Measurements from ENCODE around the gene SYTL2.

The SYTL2 gene

DNA sequence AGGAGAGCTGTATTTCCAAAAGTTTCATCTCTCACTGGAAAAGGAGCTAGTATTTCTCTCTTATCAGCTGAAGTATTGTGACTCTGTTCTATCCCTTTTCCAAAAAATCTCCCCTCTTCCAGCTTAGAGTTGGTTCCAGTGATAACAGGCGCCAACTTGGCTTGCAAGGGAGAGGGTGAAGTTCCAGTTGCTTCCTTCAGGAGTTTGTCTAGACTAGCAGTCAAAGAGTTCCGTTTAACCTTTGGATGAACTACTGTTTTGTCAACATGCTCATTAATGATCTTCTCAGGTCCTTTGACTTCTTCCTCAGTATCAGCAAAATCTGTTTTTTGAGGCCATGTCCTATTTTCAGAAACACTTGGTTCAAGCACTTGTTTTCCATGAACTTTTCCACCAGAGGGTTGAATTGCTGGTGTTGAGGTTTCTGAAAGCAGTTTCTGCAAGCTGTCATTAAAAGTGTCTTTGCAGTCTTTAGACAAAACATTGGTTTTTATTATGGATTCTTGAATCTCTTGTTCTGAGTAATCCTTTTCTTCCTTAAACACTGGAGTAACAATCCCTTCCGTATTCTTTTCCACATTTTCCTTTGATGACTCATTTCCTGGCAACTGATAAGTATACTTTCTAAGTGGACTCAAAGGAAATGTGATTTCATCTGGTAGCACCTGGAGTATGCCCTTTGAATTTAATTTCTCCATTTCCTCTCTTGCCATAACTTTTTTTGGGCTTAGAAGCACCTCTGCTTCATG is 85.3 kb downstream of the SYTL2 start:
- DNase-seq = no peak

DNA sequence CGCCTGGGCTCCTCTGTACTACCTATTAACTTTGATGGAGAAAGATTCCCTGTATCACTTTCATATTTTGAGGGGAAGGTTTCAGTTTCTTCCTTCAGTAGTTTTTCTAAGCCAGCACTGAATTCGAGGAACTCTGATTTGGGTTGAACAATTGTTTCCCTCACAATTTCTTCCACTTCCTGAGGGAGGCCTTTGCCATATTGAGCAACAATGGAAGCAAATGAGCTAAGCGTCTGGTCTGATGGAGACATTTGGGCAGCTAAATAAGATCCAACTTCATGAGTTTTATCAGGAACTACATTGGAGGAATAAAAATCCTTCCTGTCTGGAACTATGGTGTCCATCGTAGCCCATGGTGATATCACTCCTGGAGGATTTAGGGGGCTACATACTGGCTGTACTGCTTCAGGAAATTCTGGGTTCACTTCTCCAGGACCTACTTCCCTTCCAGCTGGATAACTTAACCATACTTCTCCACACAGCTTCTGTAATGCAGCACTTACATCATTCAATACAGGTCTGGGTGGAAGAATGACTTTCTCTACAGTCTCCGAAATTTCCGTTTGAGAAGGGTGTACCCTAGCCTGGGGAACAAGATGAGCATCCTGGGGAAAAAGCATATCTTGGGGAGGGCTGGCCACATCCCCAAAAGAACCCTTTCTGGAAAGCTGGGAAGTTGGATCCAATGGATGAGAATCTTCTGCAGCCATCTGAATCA is 86.0 kb downstream of the SYTL2 start:
- no peak for DNase-seq

DNA sequence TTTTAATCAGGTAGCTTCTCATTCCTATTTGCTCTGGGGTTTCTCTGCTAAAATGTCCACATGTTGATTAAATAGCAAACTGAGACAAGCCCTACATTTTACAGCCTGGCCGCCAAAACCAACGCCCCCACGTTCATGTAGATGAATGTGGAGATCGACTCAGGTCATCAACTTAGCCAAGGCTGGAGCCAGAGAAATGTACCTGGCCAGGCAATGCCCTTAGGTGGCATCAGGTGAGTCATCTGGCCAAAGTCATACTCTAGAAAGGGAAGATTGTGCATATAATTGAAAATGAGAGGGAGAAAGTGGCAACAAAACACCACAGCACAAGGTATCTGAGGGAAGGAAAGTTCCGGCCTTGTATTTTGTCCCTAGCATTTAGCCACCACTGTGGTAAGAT is 87.9 kb downstream of the SYTL2 start:
- DNase-seq = no peak

DNA sequence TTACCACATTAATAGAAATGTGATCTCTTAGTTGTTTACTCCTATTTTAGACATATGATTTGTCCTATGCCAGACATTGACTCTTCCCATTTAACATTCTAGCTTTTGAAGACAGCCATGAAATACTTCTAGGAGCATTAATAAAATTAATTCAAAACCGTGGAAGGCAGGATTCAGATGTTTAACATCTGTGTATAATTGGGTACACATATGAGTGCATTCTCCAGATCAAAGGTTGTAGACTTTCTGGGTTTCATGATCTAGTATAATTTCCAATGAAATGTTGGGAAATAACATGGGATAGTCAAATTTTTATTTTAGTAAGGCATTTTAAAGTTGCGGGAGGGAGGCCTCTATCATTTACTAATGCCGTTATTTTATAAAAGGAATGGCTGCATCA is 89.8 kb downstream of the SYTL2 start:
- no peak for DNase-seq

DNA sequence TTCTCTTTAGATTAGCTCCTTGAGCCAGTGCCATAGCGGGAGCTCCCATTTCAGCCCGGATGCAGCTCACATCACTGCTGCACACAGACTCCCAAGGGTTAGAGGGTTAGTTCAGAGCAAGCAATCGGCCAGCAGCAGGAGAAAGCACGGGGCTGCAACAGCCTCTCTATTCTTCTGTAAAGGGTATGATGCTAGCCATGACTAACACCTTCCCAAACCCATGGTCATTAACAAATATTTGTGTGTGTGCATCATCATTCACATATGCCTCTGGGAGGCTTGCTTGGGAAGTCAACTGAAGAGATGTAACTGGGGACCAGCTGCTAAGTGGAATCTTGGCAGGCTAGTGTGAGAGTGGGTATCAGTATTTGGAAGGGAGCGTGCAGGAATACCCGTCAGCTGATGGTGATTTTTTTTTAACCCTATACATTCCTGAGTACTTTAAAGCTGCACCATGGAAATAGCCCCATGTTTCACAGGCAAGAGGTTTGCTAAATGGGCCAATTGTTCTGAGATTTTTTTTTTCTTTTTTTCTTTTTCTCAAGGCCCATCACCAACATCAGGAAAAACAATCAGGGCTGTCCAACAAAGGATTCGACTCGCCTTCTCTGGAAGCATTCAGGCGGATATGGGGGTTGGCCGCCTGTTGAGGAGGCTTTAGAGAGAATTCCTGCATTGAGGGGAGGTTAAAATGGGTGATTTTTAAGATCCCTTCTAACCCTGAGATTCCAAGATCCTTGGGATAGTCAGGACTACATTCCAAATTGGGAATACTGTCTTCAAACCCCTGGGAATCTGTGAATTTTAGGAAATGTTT is 91.7 kb downstream of the SYTL2 start:
- DNase-seq = no peak

DNA sequence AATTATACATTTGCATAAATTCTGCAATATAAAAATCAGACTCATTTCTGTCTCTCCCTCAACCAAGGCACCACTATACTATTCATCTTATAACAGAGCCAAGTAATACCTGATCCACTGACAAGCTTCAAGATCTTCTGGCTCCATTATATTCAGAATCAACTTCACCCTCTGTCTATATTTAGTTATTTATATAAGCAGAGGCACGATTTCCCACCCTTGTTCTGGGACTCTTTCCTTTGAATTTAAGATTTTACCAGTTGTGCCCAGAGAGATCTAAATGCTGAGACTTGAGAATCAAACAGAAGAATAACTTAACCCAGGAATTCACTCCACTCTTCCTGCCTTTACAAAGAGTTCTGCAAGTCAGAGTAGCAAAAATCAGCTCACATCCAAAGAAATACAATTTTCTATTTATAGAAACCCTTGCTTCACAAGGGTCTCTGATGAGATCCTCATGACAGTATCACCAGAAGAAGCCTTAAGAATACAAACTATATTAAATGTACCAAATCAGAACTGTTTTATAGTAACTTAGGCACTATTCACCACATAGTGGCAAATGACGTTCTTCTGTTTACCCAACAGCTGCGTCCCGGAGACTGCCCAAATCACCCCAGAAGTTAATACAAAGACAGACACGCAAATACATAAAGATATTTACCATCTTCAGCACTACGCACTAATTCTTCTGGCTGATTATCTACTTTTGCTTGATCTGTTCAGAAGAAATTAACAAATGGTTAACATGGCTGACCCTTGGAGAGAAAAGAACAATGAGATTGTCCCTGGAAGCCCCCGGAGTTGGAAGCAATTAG is 92.6 kb downstream of the SYTL2 start:
- no peak for DNase-seq

DNA sequence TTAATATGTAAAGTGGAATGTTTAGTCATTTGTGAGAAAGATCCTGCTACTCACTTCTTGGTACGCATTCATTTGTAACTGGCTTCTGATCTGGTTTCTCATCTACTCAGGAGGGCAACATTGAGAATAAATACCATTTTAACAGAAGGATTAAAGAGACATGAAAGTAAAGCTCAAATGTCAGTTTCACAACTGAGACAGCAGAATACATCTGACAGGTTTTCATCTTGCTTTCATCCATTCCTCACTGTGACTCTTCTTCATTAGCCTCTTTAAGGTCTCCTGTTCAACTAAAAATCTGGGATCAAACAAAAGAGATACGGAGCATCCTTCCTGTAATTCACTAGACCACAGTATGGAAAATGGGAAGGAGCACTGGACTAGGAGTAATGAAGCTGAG is 93.5 kb downstream of the SYTL2 start:
- DNase-seq = no peak

DNA sequence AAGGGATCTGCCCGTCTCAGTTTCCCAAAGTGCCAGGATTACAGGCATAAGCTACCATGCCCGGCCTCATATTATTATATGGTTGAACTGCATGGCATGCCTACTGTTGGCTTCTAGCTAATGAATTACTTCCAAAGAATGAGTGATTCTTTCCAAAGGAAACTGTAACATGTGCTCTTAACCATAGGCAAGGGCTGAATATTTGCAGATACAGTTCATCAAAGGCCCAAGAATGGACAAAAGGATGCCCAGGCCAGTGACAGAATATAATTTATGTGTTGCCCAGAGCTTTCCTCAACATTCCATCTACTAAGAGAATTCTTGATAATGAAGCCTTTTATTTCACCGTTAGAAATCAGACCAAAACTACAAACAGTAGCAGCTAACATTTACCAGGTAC is 98.0 kb downstream of the SYTL2 start:
- no peak for DNase-seq

DNA sequence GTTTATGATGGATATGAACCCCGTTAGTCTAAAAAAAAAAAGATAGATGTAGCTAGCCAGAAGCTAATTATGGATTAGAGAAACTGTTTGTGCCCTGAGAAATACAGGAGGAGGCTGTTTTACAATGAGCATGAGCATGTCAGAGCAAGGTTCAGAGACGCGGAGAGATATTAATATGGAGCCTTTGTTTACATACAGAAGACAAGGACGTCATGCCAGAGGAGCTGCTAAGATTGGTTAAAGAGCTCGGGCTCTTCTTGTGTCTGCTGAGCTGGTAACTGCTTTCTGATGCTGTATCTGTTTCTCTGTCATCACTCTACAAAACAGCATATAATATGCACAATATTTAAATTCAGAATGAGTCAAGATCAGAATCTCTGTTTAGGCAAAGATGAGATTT is 100.0 kb downstream of the SYTL2 start:
- DNase-seq = no peak

DNA sequence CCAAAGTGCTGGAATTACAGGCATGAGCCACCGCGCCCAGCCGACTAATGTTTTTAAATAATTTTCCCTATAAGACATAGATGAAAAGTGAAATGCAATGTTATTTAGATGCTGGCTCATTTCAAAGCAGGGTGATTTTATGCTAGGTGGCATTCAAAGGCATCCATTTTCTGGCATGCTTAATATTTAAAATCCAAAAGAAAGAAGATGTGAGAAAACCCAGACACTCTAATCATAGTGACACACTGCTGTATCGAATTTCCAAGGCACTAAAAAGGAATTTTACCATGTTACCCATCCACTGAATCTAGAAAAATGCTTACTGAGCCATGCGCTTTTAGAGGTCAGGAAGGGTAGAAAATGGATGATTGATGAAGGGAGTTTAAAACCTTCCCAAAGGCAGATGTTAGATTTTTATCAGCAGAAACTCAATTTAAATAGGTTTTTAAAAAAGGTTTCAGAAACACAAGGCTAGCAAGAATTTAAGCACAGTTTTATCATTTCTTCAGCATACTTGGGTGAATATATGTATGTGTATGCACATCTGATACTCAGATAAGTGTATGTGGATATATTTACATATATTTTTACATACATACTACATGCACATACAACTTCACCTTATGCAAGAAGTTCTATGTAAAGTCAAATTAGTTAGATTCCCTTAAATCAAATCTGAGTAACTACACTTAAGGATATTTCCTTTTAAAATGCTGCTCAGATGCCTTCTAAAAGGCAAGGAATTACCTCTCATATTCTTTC is 100.8 kb downstream of the SYTL2 start:
- no peak for DNase-seq

DNA sequence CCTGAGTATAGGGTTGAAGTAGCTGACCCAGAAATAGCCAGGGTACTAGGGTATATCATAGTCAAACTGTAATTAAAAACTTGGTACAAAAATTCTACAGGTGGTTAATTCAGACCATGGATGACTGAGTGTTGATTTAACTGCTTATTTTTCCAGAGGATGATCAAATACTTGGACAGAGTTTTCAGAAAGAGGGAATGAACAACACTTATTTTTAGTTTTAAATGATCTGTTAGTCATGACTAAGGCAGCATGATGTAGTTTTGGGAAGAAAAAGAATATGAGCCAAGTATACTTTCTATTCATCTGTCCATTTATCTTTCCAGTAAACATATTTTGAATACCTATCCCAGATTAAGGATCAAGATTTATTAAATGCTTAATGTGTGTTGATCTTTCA is 105.1 kb downstream of the SYTL2 start:
- DNase-seq = no peak

DNA sequence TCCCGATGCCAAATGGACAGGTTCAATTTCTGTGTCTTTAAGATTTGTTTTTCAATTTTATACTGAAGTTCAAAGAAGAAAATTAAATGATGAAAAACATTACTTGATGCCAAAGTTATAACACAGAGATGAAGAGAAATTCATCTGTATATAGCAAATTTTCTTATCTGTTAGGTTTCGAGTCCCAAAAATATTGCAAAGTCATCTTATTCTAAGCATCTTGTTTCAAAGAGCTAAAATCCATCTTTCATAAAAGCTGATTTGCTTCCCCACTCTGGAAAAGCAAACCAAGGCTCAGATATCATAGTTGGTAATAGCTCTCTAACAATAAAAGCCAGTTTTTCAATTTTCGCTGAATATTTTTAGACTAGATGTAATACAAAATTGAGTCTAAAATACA is 106.0 kb downstream of the SYTL2 start:
- no peak for DNase-seq

DNA sequence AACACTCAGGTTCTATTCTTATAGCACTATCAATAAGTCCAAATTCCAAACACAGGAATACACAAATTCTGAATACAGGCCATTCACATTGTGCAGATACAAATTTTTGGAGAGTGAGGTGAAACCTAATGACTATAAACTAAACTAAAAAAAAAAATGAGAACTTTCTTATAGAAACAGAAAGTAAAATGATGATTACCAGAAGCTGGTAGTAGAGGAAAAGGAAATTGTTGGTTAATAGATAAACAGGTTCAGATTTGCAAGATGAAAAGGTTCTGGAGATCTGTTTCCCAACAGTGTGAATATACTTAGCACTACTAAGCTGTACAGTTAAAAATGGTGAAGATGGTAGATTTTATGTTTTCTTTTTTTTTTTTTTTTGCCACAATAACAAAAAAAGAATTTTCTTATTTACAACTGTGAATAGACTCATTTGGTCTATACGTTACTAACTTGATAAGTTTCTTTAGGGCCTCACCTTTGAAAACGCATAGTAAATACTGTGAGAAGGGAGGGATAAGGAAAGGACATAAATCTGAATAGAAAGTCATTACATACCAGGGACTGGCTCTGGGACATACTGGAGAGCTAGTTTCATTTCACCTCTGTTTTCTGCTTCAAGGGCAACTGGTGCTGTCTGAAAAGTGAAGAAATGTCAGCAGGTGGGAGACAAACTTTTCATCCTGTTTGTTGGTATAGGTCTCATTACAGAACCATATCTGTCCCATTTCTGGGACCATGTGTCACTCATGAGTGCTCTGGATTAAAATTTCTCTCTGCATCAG is 110.8 kb downstream of the SYTL2 start:
- DNase-seq = peak; percentile 35

DNA sequence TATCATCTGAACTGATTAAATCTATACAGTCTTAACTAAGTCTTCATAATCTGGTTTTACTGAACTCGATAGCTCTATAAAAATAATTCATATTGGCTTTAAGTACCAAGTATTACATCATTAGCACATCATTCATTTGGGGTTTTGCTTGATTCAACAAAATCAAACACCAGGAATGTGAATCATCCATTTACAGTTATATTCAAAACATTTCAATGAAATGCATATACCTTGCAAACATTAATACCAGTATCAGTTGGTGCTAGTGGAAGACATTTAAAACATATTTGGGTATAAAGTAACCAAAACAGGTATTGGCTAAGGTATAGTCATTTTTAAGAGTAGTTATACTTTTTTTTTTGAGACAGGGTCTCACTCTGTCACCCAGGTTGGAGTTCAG is 112.7 kb downstream of the SYTL2 start:
- DNase-seq = no peak

DNA sequence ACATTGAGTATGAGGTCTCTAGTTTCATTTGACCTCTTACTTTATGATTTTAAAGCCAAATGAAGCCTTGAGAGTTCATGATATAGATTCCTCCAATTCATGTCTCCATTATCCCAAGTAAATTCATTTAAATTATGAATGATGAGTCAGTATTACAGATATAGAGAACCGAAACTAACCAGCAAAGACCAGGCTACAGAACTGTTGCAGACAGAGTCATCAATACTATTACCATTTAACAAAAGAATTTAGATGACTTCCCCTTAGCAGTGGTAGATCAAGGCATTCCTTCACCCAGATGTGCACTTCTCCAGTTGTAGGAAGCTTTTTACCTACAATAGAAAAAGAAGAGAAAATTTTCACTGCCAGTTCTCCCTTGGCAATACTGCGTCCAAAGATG is 113.2 kb downstream of the SYTL2 start:
- no peak for DNase-seq

DNA sequence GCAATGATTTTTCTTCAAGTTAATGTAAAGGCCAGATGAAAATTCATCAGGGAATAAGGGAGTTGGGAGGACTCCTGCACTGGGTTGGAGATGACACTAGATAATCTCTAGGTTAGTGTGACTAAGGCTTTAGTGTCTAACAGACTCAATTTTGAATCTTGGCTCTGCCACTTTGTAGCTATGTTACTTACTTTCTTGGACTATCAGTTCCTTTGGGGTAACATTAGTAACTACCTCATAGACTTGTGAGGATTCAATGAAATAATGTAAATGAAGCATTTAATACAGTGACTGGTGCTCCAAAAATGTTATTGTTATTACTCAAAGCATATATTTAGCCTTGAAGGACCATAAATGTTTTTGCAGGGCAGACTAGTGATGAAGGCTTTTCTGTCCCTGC is 115.4 kb downstream of the SYTL2 start:
- no peak for DNase-seq

DNA sequence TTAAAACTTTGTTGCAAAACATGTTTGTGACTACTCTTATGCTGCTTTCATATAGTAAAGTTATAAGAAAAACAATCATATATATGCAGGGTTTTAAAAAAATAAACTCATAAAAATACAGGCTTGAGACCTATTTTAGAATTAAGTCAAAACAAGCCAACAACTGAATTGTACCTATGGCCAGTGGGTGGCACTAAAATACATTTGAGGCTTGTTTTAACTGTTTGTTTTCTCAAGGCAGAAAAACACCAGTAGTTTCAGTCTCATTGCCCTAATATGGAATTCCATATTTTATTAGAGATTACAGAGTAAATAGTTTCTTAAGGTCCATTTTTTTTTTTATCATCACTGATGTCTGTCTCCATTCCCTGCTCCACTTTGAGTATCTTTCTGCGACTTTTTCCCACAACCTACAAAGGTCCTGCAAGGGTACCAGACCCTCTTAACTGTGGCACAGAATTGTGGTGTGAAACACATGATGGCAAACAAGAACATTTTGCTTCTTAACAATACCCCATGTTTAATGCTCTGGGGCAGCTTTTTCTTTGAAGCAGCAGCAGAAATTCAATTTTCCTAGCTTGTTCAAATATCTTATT is 116.5 kb downstream of the SYTL2 start:
- peak; percentile 35 for DNase-seq

DNA sequence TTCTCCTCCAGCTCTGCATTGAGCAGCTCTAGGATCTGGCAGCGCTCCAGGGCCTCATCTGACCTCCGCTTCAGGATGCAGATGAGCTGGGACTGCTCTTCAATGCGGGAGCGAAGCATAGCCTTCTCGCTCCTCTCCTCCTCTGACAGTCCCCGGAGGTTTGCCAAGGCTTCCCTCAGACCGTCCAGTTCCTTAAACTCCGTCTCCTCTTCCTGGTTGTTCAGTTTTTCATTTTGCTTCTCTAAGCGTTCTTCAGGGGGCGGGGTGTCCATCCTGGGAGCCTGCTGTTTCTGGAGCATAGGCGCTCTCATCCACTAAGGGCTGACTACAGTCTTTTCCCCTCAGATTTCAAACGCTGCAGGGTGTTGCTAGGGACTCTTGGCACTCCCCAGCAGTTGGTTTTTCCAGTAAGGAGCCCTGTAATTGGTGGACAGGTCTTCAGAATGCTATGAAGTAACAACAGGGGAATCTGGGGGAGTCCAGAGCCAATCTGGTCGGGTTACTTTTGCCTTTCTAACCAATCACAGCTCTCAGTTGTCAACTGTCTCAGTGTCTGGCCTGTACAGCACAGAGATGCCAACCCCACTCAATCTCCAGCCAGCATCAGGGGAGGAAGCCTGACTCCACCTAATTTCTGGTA is 125.0 kb downstream of the SYTL2 start, which contains the start of gene CCDC89:
TSS of gene CCDC89 (minus strand) at position 376 of the 640 bp plus-strand sequence. CDS start at position 311, 65 bp downstream.
- DNase-seq = no peak

DNA sequence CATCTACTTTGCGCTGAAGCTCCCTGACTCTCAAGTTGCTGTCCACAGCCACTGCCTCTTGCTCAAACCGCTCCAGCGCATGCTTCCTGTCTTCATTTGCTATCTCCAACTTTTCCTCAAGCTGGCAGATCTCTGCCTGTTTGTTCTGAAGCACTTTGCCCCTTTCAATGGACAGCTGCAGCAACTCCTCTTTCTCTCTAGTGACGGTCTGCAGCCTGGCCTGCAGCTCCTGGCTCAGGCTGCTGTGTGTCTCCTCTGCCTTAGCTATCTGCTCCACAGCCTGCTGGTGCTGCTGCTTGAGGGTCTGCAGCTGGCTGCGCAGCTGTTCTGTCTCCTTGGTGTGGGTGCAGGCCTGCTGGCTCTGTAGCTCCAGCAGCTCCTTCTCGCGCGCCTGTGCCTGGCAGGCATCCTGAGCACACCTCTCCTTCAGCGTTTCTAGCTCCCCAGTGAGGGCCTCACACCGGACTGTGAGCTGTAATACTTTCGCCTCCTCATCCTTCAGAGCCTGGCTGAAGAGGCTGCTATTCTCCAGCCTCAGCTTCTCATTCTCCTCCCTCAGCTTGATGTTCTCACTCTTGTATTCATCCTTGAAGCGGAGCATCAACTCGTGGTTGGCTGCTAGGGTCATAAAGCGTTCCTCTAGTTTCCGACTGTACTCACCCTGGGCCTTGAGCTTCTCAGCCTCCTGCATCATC is 125.7 kb downstream of the SYTL2 start:
- DNase-seq = no peak
